Immature natural killer cell (primary cell): ENCODE data around the gene TTYH3. TPM values are rescaled to one million over a fixed set of nuclear protein-coding genes. Genes with fewer than 3 reads are reported as not detected.

Experiments
- DNase-seq, 3 donors: peaks; one replicate each; pipeline ENCODE4 v3.0.0; 2022; ENCODE audit warnings: mixed read lengths in 1 of 3
- H3K27ac Mint-ChIP-seq, 6 donors: one replicate each; pipeline ENCODE4 v1.8.0; 2020; ENCODE audit warnings: mixed read lengths in 6 of 6, mild to moderate bottlenecking in 5 of 6, inconsistent platforms in 4 of 6, moderate library complexity in 3 of 6
- H3K27me3 Mint-ChIP-seq, 3 donors: one replicate each; pipeline ENCODE4 v1.8.0; 2020 to 2021; ENCODE audit warnings: low read depth in 3 of 3, mild to moderate bottlenecking in 3 of 3, mixed read lengths in 3 of 3, moderate library complexity in 3 of 3, inconsistent platforms in 1 of 3
- H3K36me3 Mint-ChIP-seq, 3 donors: one replicate each; pipeline ENCODE4 v1.8.0; 2020; ENCODE audit warnings: mixed read lengths in 3 of 3, inconsistent platforms in 2 of 3, mild to moderate bottlenecking in 2 of 3
- H3K4me1 Mint-ChIP-seq, 2 donors: one replicate each; pipeline ENCODE4 v1.8.0; 2020; ENCODE audit warnings: inconsistent platforms in 2 of 2, mild to moderate bottlenecking in 2 of 2, mixed read lengths in 2 of 2, moderate library complexity in 1 of 2
- H3K4me3 Mint-ChIP-seq, 5 donors: one replicate each; pipeline ENCODE4 v1.8.0; 2020; ENCODE audit warnings: mild to moderate bottlenecking in 5 of 5, mixed read lengths in 5 of 5, inconsistent platforms in 3 of 5, moderate library complexity in 3 of 5
- H3K9me3 Mint-ChIP-seq, 6 donors: one replicate each; pipeline ENCODE4 v1.8.0; 2020; ENCODE audit warnings: mild to moderate bottlenecking in 6 of 6, mixed read lengths in 6 of 6, inconsistent platforms in 4 of 6, moderate library complexity in 3 of 6
- polyA plus RNA-seq, 3 donors: library from polyadenylated mRNA; unstranded; fragments of 300-500 nt; fragmentation: Illumina TruSeq; gene quantifications; one replicate each; pipeline ENCODE4 v1.2.3, GENCODE V29; 2021

TTYH3 gene
- polyA plus RNA-seq, 3 donors from 2014 or later, result 1.3 to 3.2 (median 1.6) TPM

DNA sequence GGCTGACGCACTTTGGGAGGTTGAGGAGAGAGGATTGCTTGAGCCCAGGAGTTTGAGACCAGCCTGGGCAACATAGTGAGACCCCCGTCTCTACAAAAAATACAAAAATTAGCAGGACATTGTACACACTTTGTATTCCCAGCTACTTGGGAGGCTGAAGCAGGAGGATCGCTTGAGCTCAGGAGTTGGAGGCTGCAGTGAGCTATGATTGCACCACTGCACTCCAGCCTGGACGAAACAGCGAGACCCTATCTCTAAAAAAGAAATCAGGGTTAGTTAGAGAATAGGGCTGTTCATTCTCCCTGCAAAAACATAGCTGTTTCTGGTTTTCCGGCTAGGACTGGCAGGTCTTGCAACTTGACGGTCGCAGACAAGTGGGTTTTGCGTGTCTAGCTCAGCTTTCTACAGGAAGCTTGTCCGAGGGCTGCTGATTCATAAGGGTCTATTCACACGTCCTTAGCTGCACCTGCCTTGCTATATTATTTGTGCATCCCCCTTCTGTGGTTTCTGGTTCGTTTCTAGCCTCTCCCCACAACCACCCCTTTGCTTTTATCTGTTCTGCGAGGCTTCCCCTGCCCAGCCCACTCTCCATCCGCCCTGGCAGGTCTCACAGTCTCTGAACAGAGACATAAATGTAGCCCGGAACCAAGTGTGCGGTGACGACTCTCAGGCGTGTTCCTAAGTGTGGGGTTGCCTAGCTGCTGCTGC lies 66.9 kb downstream of the TTYH3 start:
- Mint-ChIP-seq H3K9me3 (no peaks in the 10 kb centered on the region), H3K4me3 (peak overlapping the region; percentile 19 to 80 (median 68)), H3K27me3 (peaks cover 13 to 17% (median 14%) of the 10 kb centered on the region in 3 donors), H3K4me1 (peaks cover 30 to 35% of the 10 kb centered on the region in 2 donors), H3K27ac (peak overlapping the region; percentile 56 to 90 (median 86)), H3K36me3 (no peaks in the 10 kb centered on the region)
- peak; percentile 89 to 91 (median 90) for DNase-seq

- Mint-ChIP-seq H3K27ac (peak overlapping the region; percentile 56 to 90 (median 86)), H3K36me3 (no peaks in the 10 kb centered on the region), H3K4me1 (peaks cover 30 to 35% of the 10 kb centered on the region in 2 donors), H3K9me3 (no peaks in the 10 kb centered on the region), H3K27me3 (peaks cover 14 to 17% (median 15%) of the 10 kb centered on the region in 3 donors), H3K4me3 (peak overlapping the region; percentile 19 to 80 (median 68))
- DNase-seq, result no peak
These were observed 67.5 kb downstream of the TTYH3 start for GRCh38 chr7:2699289-2699620.

GRCh38 chr7:2700141-2700850 lies 68.5 kb downstream of the TTYH3 start:
- H3K4me3 Mint-ChIP-seq, result peak overlapping the region in 4 of 5 donors; percentile 21 to 70 (median 57)
- peaks cover 18 to 21% (median 21%) of the 10 kb centered on the region in 3 donors for H3K27me3 Mint-ChIP-seq

DNA sequence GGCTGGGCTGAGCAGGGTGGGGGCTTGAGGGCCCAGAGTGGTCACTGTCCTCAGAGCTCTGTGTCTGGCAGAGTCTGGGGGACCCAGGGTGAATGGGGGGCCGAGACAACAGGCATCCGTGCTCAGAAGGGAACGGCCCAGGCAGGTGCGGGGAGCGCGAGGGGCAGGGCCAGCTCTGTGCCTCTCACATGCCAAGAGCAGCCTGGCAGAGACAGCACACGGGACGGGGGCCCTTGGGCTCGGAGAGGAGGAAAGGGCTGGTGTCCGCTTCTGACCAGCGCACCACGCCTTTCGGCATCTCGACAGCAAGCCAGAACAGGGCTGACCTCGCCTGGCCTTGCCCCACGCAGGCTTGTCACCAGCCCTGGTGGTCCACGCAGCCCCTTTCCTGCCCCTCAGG lies 69.6 kb downstream of the TTYH3 start:
- H3K27me3 Mint-ChIP-seq, result peaks cover 19 to 24% (median 21%) of the 10 kb centered on the region in 3 donors
- peaks cover 0 to 6% (median 0%) of the 10 kb centered on the region in 3 donors for H3K36me3 Mint-ChIP-seq
- DNase-seq, result no peak
- peaks cover 30 to 35% of the 10 kb centered on the region in 2 donors for H3K4me1 Mint-ChIP-seq
- H3K9me3 Mint-ChIP-seq, result no peaks in the 10 kb centered on the region
- no peak overlapping the region for H3K27ac Mint-ChIP-seq
- H3K4me3 Mint-ChIP-seq, result no peak overlapping the region

More at GRCh38 chr7:2700141-2700850, 68.5 kb downstream of the TTYH3 start:
- H3K9me3 Mint-ChIP-seq, result no peaks in the 10 kb centered on the region
- H3K4me1 Mint-ChIP-seq, result peaks cover 30 to 35% of the 10 kb centered on the region in 2 donors
- peaks cover 0 to 5% (median 0%) of the 10 kb centered on the region in 3 donors for H3K36me3 Mint-ChIP-seq
- H3K27ac Mint-ChIP-seq, result peak overlapping the region in 3 of 6 donors; percentile 7 to 55 (median 53)
- DNase-seq, result no peak

DNA sequence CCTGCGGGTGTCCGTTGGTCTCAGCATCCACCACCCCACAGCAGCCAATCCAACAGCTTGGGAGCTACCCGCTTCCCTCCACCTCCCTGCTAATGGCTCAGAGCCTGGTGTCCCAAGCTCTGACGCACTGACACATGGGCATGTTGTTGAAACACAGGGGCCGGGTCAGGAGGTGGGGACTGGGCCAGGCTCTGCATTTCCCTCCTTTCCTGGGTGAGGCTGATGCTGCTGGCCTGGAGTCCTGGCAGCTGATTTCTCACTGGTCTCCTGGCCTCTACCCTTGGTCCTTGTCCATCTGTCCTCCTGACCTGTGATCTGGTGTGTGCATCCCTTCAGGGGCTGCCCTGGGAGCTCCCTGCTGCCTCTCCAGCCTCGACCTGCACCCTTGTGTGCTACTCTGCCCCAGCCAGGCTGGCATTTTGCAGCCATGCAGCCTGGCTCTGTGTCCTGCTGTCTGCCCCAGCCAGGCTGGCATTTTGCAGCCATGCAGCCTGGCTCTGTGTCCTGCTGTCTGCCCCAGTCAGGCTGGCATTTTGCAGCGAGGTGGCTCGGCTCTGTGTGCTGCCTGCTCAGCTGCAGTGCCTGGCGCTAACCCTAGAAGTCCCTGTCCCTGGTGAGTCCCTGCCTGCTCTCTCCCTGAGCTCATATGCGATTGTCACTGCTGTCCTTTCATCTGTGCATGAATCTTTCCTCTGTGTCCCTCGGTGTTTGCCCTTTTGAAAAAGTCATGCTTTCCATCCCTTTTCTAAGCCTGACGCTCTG lies 70.2 kb downstream of the TTYH3 start:
- peak overlapping the region in 4 of 5 donors; percentile 4 to 53 (median 24) for H3K4me3 Mint-ChIP-seq
- peaks cover 0 to 6% (median 0%) of the 10 kb centered on the region in 3 donors for H3K36me3 Mint-ChIP-seq
- H3K9me3 Mint-ChIP-seq, result no peaks in the 10 kb centered on the region
- peak overlapping the region in 3 of 6 donors; percentile 40 to 43 (median 40) for H3K27ac Mint-ChIP-seq
- peaks cover 19 to 26% (median 22%) of the 10 kb centered on the region in 3 donors for H3K27me3 Mint-ChIP-seq
- H3K4me1 Mint-ChIP-seq, result peaks cover 30 to 35% of the 10 kb centered on the region in 2 donors
- DNase-seq, result no peak

GRCh38 chr7:2702594-2702957 lies 70.8 kb downstream of the TTYH3 start:
- Mint-ChIP-seq H3K27ac (peak overlapping the region in 1 of 6 donors; percentile 43), H3K4me1 (peaks cover 30 to 35% of the 10 kb centered on the region in 2 donors), H3K36me3 (peaks cover 0 to 6% (median 0%) of the 10 kb centered on the region in 3 donors), H3K9me3 (no peaks in the 10 kb centered on the region), H3K27me3 (peaks cover 22 to 26% (median 26%) of the 10 kb centered on the region in 3 donors), H3K4me3 (peak overlapping the region in 2 of 5 donors; percentile 7 to 53)
- no peak for DNase-seq

DNA sequence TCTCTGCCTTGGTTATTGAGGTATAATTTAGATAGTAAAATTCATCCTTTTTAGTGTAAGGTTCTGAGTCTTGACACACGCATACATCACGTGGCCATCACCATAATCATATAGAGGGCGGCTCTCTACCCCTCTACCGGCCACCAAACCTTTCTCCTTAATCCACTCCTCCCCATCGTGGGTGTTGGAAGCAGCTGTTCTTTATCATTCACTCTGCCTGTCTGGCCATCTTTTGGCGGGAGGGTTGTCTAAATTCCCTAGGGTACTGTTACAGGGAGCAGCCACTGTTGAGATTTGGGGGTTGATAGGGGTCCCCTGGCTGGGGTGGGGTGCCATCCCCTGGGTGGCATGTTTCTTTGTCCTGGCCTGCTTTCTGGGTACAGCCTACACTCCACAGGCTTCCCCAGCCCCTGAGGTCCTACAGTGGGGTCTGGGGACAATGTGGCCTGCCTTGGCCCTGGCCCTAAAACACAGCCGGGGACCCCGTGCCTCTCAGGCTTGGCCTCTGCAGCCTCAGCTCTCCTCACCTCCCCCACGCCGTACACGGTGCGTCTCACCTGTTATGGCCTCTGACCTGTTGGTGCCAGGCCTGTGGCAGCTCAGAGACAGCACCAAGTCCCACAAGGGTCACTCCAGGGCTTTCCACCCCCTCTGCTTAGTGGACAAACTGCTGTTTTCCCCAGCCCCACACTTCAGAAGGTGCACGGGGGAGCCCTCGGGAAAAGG lies 73.7 kb downstream of the TTYH3 start:
- Mint-ChIP-seq H3K27ac (no peak overlapping the region), H3K36me3 (peaks cover 0 to 6% (median 0%) of the 10 kb centered on the region in 3 donors), H3K27me3 (peaks cover 19 to 25% (median 19%) of the 10 kb centered on the region in 3 donors), H3K4me3 (no peak overlapping the region), H3K4me1 (peaks cover 17 to 23% of the 10 kb centered on the region in 2 donors), H3K9me3 (no peaks in the 10 kb centered on the region)
- no peak for DNase-seq

GRCh38 chr7:2706685-2707126 lies 74.9 kb downstream of the TTYH3 start:
- no peak for DNase-seq
- Mint-ChIP-seq H3K27ac (no peak overlapping the region), H3K4me1 (peaks cover 22 to 26% of the 10 kb centered on the region in 2 donors), H3K4me3 (no peak overlapping the region), H3K36me3 (peaks cover 0 to 6% (median 3%) of the 10 kb centered on the region in 3 donors), H3K27me3 (peaks cover 23 to 29% (median 25%) of the 10 kb centered on the region in 3 donors), H3K9me3 (no peaks in the 10 kb centered on the region)

DNA sequence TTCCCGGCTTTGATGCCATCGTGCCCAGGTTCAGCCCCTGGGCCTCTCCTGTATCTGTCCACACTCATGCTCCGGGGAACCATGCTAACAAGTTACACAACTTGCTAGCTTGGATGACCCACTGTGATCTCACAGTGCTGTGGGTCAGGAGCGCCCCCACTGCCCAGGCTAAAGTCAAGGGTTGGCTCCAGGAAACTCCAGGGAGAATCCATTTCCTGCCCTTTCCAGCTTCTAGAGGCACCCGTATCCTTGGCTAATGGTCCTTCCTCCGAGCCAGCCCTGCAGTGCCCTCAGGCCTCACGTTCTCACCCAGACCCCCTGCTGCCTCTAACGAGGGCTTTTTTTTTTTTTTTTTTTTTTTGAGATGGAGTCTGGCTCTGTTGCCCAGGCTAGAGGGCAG lies 75.7 kb downstream of the TTYH3 start:
- Mint-ChIP-seq H3K4me1 (peaks cover 18 to 21% of the 10 kb centered on the region in 2 donors), H3K27me3 (peaks cover 23 to 27% (median 26%) of the 10 kb centered on the region in 3 donors), H3K4me3 (no peak overlapping the region), H3K27ac (no peak overlapping the region), H3K36me3 (peaks cover 0 to 6% (median 3%) of the 10 kb centered on the region in 3 donors), H3K9me3 (no peaks in the 10 kb centered on the region)
- no peak for DNase-seq

DNA sequence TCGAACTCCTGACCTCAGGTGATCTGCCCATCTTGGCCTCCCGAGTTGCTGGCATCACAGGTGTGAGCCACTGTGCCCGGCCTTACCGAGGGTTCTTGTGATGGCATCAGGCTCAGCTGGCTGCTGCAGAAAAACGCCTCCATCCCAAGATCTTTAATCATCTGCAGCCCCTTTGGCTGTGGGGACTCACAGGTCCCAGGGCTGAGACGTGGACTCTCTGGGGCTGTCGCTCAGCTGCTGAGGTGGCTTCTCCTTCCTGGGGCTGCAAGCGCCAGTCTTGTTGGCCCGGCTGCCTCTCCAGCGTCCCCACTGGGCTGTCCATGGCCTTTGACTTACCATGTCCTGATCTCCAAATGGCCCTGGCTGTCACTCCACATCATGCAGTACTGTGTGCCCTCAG lies 76.3 kb downstream of the TTYH3 start:
- no peak for DNase-seq
- Mint-ChIP-seq H3K4me1 (peaks cover 18 to 21% of the 10 kb centered on the region in 2 donors), H3K27me3 (peaks cover 23 to 27% (median 25%) of the 10 kb centered on the region in 3 donors), H3K27ac (no peak overlapping the region), H3K4me3 (no peak overlapping the region), H3K36me3 (peaks cover 0 to 6% (median 3%) of the 10 kb centered on the region in 3 donors), H3K9me3 (peaks cover 0 to 2% (median 0%) of the 10 kb centered on the region in 6 donors)

DNA sequence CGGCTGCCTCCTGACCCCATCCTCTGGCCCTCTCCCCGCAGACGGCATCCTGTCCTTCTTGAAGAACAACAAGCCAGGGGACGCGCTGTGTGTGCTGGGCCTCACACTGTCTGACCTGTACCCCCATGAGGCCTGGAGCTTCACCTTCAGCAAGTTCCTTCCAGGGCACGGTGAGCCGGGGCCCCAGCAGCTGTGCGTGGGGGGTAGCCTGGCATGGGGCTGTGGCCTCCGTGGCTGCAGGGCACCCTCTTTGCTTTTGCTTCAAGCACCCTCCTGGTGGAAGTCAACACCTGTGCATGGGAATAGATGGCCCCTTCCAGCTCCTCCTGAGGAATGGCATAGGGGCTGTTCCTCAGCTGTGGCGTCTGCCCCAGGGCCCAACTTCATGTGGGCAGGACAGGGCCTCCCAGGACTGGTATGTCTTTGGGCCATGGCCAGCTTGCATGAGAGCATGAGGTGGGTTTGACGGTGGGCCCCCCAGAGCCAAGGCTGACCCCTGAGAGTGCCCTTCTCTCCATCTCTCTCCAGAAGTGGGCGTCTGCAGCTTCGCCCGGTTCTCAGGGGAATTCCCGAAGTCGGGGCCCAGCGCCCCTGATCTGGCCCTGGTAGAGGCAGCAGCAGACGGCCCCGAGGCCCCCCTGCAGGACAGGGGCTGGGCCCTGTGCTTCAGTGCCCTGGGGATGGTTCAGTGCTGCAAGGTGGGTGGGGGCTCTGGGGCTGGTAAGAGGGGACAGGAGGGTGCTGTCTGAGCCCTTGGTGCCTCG lies 76.9 kb downstream of the TTYH3 start:
- no peak overlapping the region for H3K27ac Mint-ChIP-seq
- H3K9me3 Mint-ChIP-seq, result peaks cover 0 to 2% (median 0%) of the 10 kb centered on the region in 6 donors
- H3K27me3 Mint-ChIP-seq, result peaks cover 18 to 32% (median 23%) of the 10 kb centered on the region in 3 donors
- DNase-seq, result no peak
- H3K36me3 Mint-ChIP-seq, result peaks cover 0 to 6% (median 6%) of the 10 kb centered on the region in 3 donors
- no peak overlapping the region for H3K4me3 Mint-ChIP-seq
- peaks cover 18 to 26% of the 10 kb centered on the region in 2 donors for H3K4me1 Mint-ChIP-seq

- Mint-ChIP-seq H3K4me1 (peaks cover 18 to 35% of the 10 kb centered on the region in 2 donors), H3K36me3 (peaks cover 0 to 9% (median 6%) of the 10 kb centered on the region in 3 donors), H3K9me3 (peaks cover 0 to 2% (median 0%) of the 10 kb centered on the region in 6 donors), H3K27ac (no peak overlapping the region), H3K27me3 (peaks cover 16 to 35% (median 27%) of the 10 kb centered on the region in 3 donors), H3K4me3 (peak overlapping the region in 3 of 5 donors; percentile 24 to 57 (median 54))
- DNase-seq, result peak; percentile 70 to 76 (median 73)
These were observed 77.9 kb downstream of the TTYH3 start for GRCh38 chr7:2709553-2710285.
